ENCODE results near the gene CIP2A. TPM values are rescaled to one million over a fixed set of nuclear protein-coding genes. Genes with fewer than 3 reads are reported as not detected.

Gene CIP2A
- total RNA-seq, 2 donors from 2014 or later: 5.3 to 18.5 TPM

GRCh38 chr3:108525256-108525655 is 64.0 kb downstream of the CIP2A start:
- Histone ChIP-seq H3K9ac (ENCODE audit: low read depth in 2 of 2, low read length in 2 of 2) (no peak overlapping the region), H3K36me3 (no peaks in the 10 kb centered on the region), H3K4me1 (no peaks in the 10 kb centered on the region), H3K9me3 (no peaks in the 10 kb centered on the region), H3K27me3 (no peaks in the 10 kb centered on the region), H3K4me3 (no peak overlapping the region), H3K27ac (no peak overlapping the region)
- DNase-seq: no peak
- intact Hi-C loops (cut with DNase I): no loop called here
- no peak for TF ChIP-seq CTCF (IDR thresholded peaks at IDR 0.05)

- H3K27ac ChIP-seq: no peak overlapping the region
- intact Hi-C loops (cut with DNase I): no loop called here
- H3K4me3 ChIP-seq: no peak overlapping the region
Observed at GRCh38 chr3:108524537-108524936, 64.7 kb downstream of the CIP2A start.

GRCh38 chr3:108518895-108519294 is 70.3 kb downstream of the CIP2A start:
- no peak for DNase-seq
- no peak for TF ChIP-seq CTCF (IDR thresholded peaks at IDR 0.05)
- H3K4me3 ChIP-seq: no peak overlapping the region

More at GRCh38 chr3:108524537-108524936, 64.7 kb downstream of the CIP2A start:
- H3K27me3 ChIP-seq: no peaks in the 10 kb centered on the region
- DNase-seq: no peak
- TF ChIP-seq CTCF (IDR thresholded peaks at IDR 0.05): no peak
- H3K9me3 ChIP-seq: no peaks in the 10 kb centered on the region
- no peaks in the 10 kb centered on the region for H3K36me3 ChIP-seq
- no peak overlapping the region for H3K9ac ChIP-seq (ENCODE audit: low read depth in 2 of 2, low read length in 2 of 2)
- H3K4me1 ChIP-seq: no peaks in the 10 kb centered on the region

GRCh38 chr3:108516881-108517280 is 72.4 kb downstream of the CIP2A start:
- H3K27me3 ChIP-seq: no peaks in the 10 kb centered on the region
- no peaks in the 10 kb centered on the region for H3K4me1 ChIP-seq
- DNase-seq: no peak
- no peak overlapping the region for H3K9ac ChIP-seq (ENCODE audit: low read depth in 2 of 2, low read length in 2 of 2)
- intact Hi-C loops (cut with DNase I): no loop called here
- H3K27ac ChIP-seq: no peak overlapping the region
- no peak overlapping the region for H3K4me3 ChIP-seq
- TF ChIP-seq CTCF (IDR thresholded peaks at IDR 0.05): no peak
- H3K9me3 ChIP-seq: no peaks in the 10 kb centered on the region
- H3K36me3 ChIP-seq: no peaks in the 10 kb centered on the region

More at GRCh38 chr3:108518895-108519294, 70.3 kb downstream of the CIP2A start:
- intact Hi-C loops (cut with DNase I): no loop called here
- no peaks in the 10 kb centered on the region for H3K4me1 ChIP-seq
- no peaks in the 10 kb centered on the region for H3K27me3 ChIP-seq
- H3K9me3 ChIP-seq: no peaks in the 10 kb centered on the region
- H3K27ac ChIP-seq: no peak overlapping the region
- no peaks in the 10 kb centered on the region for H3K36me3 ChIP-seq
- no peak overlapping the region for H3K9ac ChIP-seq (ENCODE audit: low read depth in 2 of 2, low read length in 2 of 2)

- Histone ChIP-seq H3K9me3 (no peaks in the 10 kb centered on the region), H3K36me3 (no peaks in the 10 kb centered on the region), H3K4me1 (no peaks in the 10 kb centered on the region), H3K27me3 (no peaks in the 10 kb centered on the region), H3K9ac (ENCODE audit: low read depth in 2 of 2, low read length in 2 of 2) (no peak overlapping the region), H3K4me3 (no peak overlapping the region), H3K27ac (no peak overlapping the region)
- TF ChIP-seq CTCF (IDR thresholded peaks at IDR 0.05): no peak
- no peak for DNase-seq
- intact Hi-C loops (cut with DNase I): no loop called here
Observed at GRCh38 chr3:108513961-108514360, 75.3 kb downstream of the CIP2A start.

GRCh38 chr3:108512671-108513070 is 76.6 kb downstream of the CIP2A start:
- Histone ChIP-seq H3K36me3 (no peaks in the 10 kb centered on the region), H3K4me1 (no peaks in the 10 kb centered on the region), H3K9me3 (no peaks in the 10 kb centered on the region), H3K27me3 (no peaks in the 10 kb centered on the region), H3K4me3 (no peak overlapping the region), H3K9ac (ENCODE audit: low read depth in 2 of 2, low read length in 2 of 2) (no peak overlapping the region), H3K27ac (no peak overlapping the region)
- no peak for TF ChIP-seq CTCF (IDR thresholded peaks at IDR 0.05)
- DNase-seq: no peak
- intact Hi-C loops (cut with DNase I): no loop called here
